Breast epithelium (tissue), 4 donors: ENCODE results near the gene RPS15. TPM values are rescaled to one million over a fixed set of nuclear protein-coding genes. Genes with fewer than 3 reads are reported as not detected.

Experiments used
- DNase-seq, 2 donors: peaks; one replicate each; pipeline ENCODE4 v3.0.0-alpha.2; 2019; ENCODE audit warnings: low spot score in 2 of 2
- H3K27ac ChIP-seq, 2 donors: fragments of 200-600 bp; sonication (generic) in 1 of 2; one replicate each; pipeline ENCODE4 v1.5.1; 2016 to 2019; ENCODE audit warnings: mild to moderate bottlenecking in 1 of 2
- H3K27me3 ChIP-seq, 2 donors: fragments of 200-600 bp; sonication (generic) in 1 of 2; one replicate each; pipeline versions ENCODE4 v1.5.1 to v1.6.0; 2017 to 2019; ENCODE audit warnings: control low read depth in 1 of 2, mild to moderate bottlenecking in 1 of 2
- H3K36me3 ChIP-seq: fragments of 200-600 bp; one replicate; pipeline ENCODE4 v1.5.1; 2019
- H3K4me1 ChIP-seq, 2 donors: fragments of 200-600 bp; sonication (generic); one replicate each; pipeline ENCODE4 v1.5.1; 2016 to 2019; ENCODE audit warnings: control low read depth in 1 of 2
- H3K4me3 ChIP-seq, 3 donors: fragments of 200-600 bp; sonication (generic); 1 replicate in 2 of 3; 2 replicates in 1 of 3; pipeline ENCODE4 v1.5.1; 2016 to 2019; ENCODE audit warnings: mild to moderate bottlenecking in 3 of 3, moderate library complexity in 2 of 3
- H3K9me3 ChIP-seq, 2 donors: fragments of 200-600 bp; sonication (generic) in 1 of 2; one replicate each; pipeline ENCODE4 v1.5.1; 2016 to 2019; ENCODE audit warnings: control low read depth in 1 of 2
- CTCF ChIP-seq, 3 donors: fragments of 450-650 bp; IDR thresholded peaks; one replicate each; pipeline ENCODE4 v1.5.1; 2016 to 2017; ENCODE audit warnings: antibody characterized with exemption in 3 of 3, mild to moderate bottlenecking in 3 of 3, moderate library complexity in 3 of 3
- POLR2A ChIP-seq: fragments of 450-650 bp; IDR thresholded peaks from one replicate; pipeline ENCODE4 v1.6.1; 2016; ENCODE audit warnings: antibody characterized with exemption, mild to moderate bottlenecking, moderate library complexity
- POLR2AphosphoS5 ChIP-seq, 3 donors: sonication (generic); formaldehyde crosslinking; IDR thresholded peaks; one replicate each; pipeline ENCODE4 v1.6.1; 2017; ENCODE audit warnings: antibody characterized with exemption in 3 of 3
- intact Hi-C: fragments of 100-400 bp; cut with DNase I; formaldehyde crosslinking; loops from one replicate; pipeline ENCODE4 v1.15.1; 2023; ENCODE audit warnings: low total_unique reads
- total RNA-seq, 3 donors: library from RNA; depleted of rRNA; stranded (reverse); fragments of >200 nt; gene quantifications; one replicate each; pipeline ENCODE4 v1.1.0, GENCODE V29; 2016

Gene RPS15
- total RNA-seq, 3 donors from 2014 or later: 2,978 to 3,238 (median 2,982) TPM

- intact Hi-C loops: loop anchor here (10.0 kb wide), 1 partner anchor 134 kb away; the partner anchor contains the start of gene FAM174C
- Histone ChIP-seq H3K4me3 (peak overlapping the region; percentile 98 to 100 (median 100)), H3K36me3 (no peaks in the 10 kb centered on the region), H3K9me3 (no peaks in the 10 kb centered on the region), H3K4me1 (peaks cover 40 to 45% of the 10 kb centered on the region in 2 donors), H3K27me3 (no peaks in the 10 kb centered on the region), H3K27ac (peak overlapping the region; percentile 94 to 98)
- TF ChIP-seq POLR2AphosphoS5 (IDR thresholded peaks at IDR 0.05): peak in 2 of 3 donors; percentile 9 to 22
- no peak for TF ChIP-seq CTCF (IDR thresholded peaks at IDR 0.05)
- DNase-seq: no peak
These were observed 29.6 kb upstream of the RPS15 start for GRCh38 chr19:1408300-1409203.

DNA sequence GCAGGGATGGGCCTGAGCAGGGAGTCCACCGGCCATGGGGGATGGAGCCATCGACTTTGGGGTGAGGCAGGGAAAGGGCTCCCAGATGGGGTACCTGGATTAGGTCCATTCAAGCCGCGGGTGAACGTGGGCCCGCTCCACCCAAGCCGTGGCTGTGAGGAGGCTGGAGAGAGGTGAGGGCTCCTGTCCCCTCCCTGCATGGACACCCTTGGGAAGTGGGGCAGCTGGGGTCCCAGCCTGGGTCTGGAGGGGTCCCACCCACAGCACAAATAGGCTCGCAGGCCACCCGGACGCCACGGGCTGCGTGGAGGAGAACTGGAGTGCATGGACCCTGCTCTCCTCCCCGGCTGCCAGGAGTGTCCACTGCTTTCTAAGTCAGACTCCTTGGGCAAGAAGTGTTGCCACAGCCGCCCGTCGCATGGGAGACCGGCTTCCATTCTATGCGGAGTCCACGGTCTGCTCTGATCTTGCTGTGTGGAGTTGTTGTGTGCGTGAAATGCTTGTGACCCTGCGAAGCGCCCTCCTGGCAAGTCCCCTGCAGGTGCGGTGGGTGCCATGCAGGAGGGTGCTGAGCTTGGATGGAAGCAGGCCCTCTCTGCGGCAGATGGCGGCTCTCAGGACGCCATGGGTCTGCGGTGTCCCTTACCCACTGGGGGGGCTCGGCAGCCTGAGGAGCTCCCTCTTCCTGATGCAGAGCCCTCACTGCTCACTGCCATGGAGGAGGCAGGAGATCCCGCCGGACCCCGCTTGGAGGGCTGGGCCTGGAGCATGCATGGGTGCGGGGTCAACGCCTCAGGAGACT lies 28.8 kb upstream of the RPS15 start:
- Histone ChIP-seq H3K4me3 (peak overlapping the region; percentile 98 to 100 (median 100)), H3K27me3 (no peaks in the 10 kb centered on the region), H3K4me1 (peaks cover 40 to 46% of the 10 kb centered on the region in 2 donors), H3K27ac (peak overlapping the region; percentile 95 to 98), H3K9me3 (no peaks in the 10 kb centered on the region), H3K36me3 (no peaks in the 10 kb centered on the region)
- intact Hi-C loops: loop anchor here (10.0 kb wide), 1 partner anchor 135 kb away; the partner anchor contains the start of gene FAM174C
- no peak for TF ChIP-seq POLR2A
- no peak for TF ChIP-seq CTCF (IDR thresholded peaks at IDR 0.05)
- TF ChIP-seq POLR2AphosphoS5 (IDR thresholded peaks at IDR 0.05): no peak
- DNase-seq: no peak

DNA sequence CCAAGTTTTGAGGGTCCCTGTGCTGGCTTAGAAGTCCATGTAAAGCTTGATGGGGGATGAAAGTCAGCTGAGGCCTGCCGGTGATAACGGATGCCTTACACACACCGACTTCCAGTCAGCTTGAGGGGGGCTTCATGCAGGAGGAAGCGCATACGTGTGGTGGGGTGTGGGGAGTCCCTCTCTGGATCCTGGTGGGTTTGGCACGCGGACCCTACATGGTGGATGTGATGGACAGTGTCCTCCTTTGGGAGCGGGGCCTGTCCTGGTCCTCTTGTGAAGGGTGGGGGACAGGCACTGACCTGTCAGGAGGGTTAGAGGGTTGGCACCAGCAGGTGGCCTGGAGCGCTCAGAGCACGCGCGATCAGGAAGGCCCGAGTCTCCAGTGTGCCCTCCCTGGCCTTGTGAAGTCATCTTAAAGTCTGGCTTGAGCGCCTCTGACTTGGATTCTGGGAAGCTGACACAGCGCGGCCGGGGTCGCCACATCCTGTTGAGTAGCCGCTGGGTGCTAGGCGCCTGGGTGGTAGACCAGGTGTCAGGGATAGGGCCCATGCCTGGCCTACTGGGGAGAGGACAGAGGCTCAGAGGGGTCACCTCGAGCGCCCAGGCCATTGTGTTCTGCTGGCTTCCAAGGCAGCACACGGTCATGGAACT lies 27.9 kb upstream of the RPS15 start:
- DNase-seq: no peak
- intact Hi-C loops: no loop called here
- Histone ChIP-seq H3K9me3 (no peaks in the 10 kb centered on the region), H3K4me3 (peak overlapping the region in 2 of 3 donors; percentile 98 to 100), H3K36me3 (no peaks in the 10 kb centered on the region), H3K27me3 (no peaks in the 10 kb centered on the region), H3K4me1 (peaks cover 40 to 46% of the 10 kb centered on the region in 2 donors), H3K27ac (peak overlapping the region; percentile 95 to 98)
- no peak for TF ChIP-seq CTCF (IDR thresholded peaks at IDR 0.05)
- TF ChIP-seq POLR2AphosphoS5 (IDR thresholded peaks at IDR 0.05): no peak
- no peak for TF ChIP-seq POLR2A

DNA sequence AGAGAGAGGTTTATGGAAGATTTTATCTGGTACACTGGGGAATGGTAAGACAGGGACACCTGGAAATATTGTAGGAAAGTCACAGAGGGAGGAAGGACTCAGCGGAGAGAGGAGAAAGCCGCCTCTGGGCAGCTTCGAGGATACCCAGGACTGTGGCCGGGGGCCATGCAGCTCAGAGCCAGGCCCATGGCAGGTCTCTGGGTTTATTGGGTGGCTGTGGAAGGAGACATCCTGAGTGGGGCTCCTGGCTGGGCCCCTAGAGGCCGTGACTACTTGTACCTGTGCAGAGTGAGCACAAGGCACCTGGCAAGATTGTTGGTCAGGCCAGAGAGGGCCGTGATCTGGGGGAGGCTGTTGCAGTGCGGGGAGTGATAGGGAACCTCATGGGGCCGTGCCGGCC lies 27.4 kb upstream of the RPS15 start:
- H3K4me3 ChIP-seq: peak overlapping the region in 2 of 3 donors; percentile 98 to 100
- intact Hi-C loops: no loop called here
- H3K27me3 ChIP-seq: no peaks in the 10 kb centered on the region
- no peak for TF ChIP-seq CTCF (IDR thresholded peaks at IDR 0.05)
- DNase-seq: no peak
- peak overlapping the region; percentile 95 to 98 for H3K27ac ChIP-seq
- H3K36me3 ChIP-seq: no peaks in the 10 kb centered on the region
- H3K9me3 ChIP-seq: no peaks in the 10 kb centered on the region
- peaks cover 45 to 49% of the 10 kb centered on the region in 2 donors for H3K4me1 ChIP-seq
